K562 (cell line): ENCODE data around the gene NEDD9. TPM values are rescaled to one million over a fixed set of nuclear protein-coding genes. Genes with fewer than 3 reads are reported as not detected.

Source experiments
- ATAC-seq: fragments of 200-7000 bp; cut with Tn5 transposase; 3 replicates; pipeline ENCODE4 v1.9.1; 2020; ENCODE audit warnings: moderate library complexity
- BruUV-seq: library from RNA; stranded (reverse); fragments of 400-500 nt; replicated peaks from 2 replicates; lab custom pipeline; 2021; lab: Mats Ljungman, UMichigan
- CTCF ChIA-PET: fragments of 300-600 bp; formaldehyde crosslinking; extraction: SDS; loops from one replicate; lab custom pipeline; 2021; ENCODE audit warnings: low intra/inter-chr PET ratio; lab: Yijun Ruan, JAX
- POLR2A ChIA-PET: fragments of 300-600, 350-650 bp; sonication (Branson Sonifier 250); formaldehyde crosslinking; extraction: SDS; loops from one replicate; lab custom pipeline; 2021; ENCODE audit warnings: antibody characterized with exemption, inconsistent platforms; lab: Yijun Ruan, JAX
- DNase-seq, 4 experiments: peaks; one replicate each; pipeline versions ENCODE4 v3.0.0 to v3.0.0-alpha.2; 2011 to 2018; ENCODE audit warnings: low spot score in 3 of 4, mixed read lengths in 3 of 4; ENCODE audit errors: extremely low read depth in 1 of 4
- FAIRE-seq: peaks from 2 replicates; lab custom pipeline; 2011; peaks lifted over from hg19 to GRCh38; lab: Jason Lieb, UNC
- H2AFZ ChIP-seq: 2 replicates; pipeline ENCODE4 v1.6.0; 2011; ENCODE audit warnings: low read depth, low read length, control low read depth, inconsistent platforms
- H3K27ac ChIP-seq: fragments of 200-600 bp; 3 replicates; pipeline ENCODE4 v1.8.0; 2011; ENCODE audit warnings: low read depth, mild to moderate bottlenecking, control low read depth, inconsistent platforms, low read length, moderate library complexity, mixed read lengths; ENCODE audit errors: extremely low read depth
- H3K27me3 ChIP-seq, 2 experiments: fragments of 300-600 bp in 1 of 2; 2 replicates in 1 of 2; 3 replicates in 1 of 2; pipeline versions ENCODE4 v1.6.0 to v1.8.0; 2011; ENCODE audit warnings: inconsistent platforms in 2 of 2, low read length in 2 of 2, mild to moderate bottlenecking in 1 of 2, mixed read lengths in 1 of 2, moderate library complexity in 1 of 2; ENCODE audit not compliant: control insufficient read depth in 2 of 2, insufficient read depth in 2 of 2
- H3K36me3 ChIP-seq: fragments of 300-600 bp; 3 replicates; pipeline ENCODE4 v1.8.0; 2011; ENCODE audit warnings: mild to moderate bottlenecking, low read length, inconsistent platforms; ENCODE audit not compliant: control insufficient read depth, insufficient read depth
- H3K4me1 ChIP-seq, 2 experiments: fragments of 200-600 bp in 1 of 2; replicated peaks in 1 of 2; 2 replicates in 1 of 2; 3 replicates in 1 of 2; pipeline versions ENCODE4 v1.5.1 to v1.8.0; 2011; ENCODE audit warnings: inconsistent platforms in 2 of 2, low read length in 2 of 2, mild to moderate bottlenecking in 1 of 2, mixed read lengths in 1 of 2, moderate library complexity in 1 of 2; ENCODE audit not compliant: control insufficient read depth in 2 of 2, insufficient read depth in 2 of 2
- H3K4me2 ChIP-seq: 2 replicates; pipeline ENCODE4 v1.6.1; 2011; ENCODE audit warnings: low read length, control low read depth, inconsistent platforms, mixed read lengths; ENCODE audit not compliant: insufficient read depth
- H3K4me3 ChIP-seq: fragments of 200-600 bp; sonication (generic), shearing (Covaris generic); 2 replicates; pipeline ENCODE4 v1.5.1; 2016; ENCODE audit warnings: control low read depth, inconsistent platforms
- H3K79me2 ChIP-seq: fragments of 200-600 bp; 3 replicates; pipeline ENCODE4 v1.8.0; 2011; ENCODE audit warnings: low read length, inconsistent platforms; ENCODE audit not compliant: control insufficient read depth, insufficient read depth
- H3K9ac ChIP-seq, 2 experiments: 2 replicates each; pipeline versions ENCODE4 v1.6.0 to v1.6.1; 2011; ENCODE audit warnings: low read depth in 2 of 2, low read length in 2 of 2, control low read depth in 1 of 2, inconsistent platforms in 1 of 2, mild to moderate bottlenecking in 1 of 2, mixed read lengths in 1 of 2; ENCODE audit not compliant: insufficient read depth in 1 of 2
- H3K9me1 ChIP-seq: one replicate; pipeline ENCODE4 v1.6.0; 2011; ENCODE audit warnings: inconsistent platforms, mild to moderate bottlenecking, low read length, moderate library complexity; ENCODE audit not compliant: control insufficient read depth, insufficient read depth
- H3K9me3 ChIP-seq: replicated peaks from 2 replicates; pipeline ENCODE4 v1.5.1; 2011; ENCODE audit warnings: low read depth, low read length, inconsistent platforms; ENCODE audit not compliant: control insufficient read depth, insufficient read depth
- H4K20me1 ChIP-seq: replicated peaks from 2 replicates; pipeline ENCODE4 v1.6.1; 2011; ENCODE audit warnings: low read length, inconsistent platforms, mixed read lengths; ENCODE audit not compliant: control insufficient read depth, insufficient read depth
- ADNP ChIP-seq: fragments of 200-800 bp; sonication (Bioruptor generic); IDR thresholded peaks from 2 replicates; pipeline ENCODE4 v1.6.1; 2016; ENCODE audit warnings: missing genetic modification characterization, missing compliant biosample characterization
- KHSRP ChIP-seq: fragments of 450-650 bp; IDR thresholded peaks from 2 replicates; pipeline ENCODE4 v1.6.1; 2017
- MCM3 ChIP-seq: fragments of 450-650 bp; IDR thresholded peaks from 2 replicates; pipeline ENCODE4 v1.6.1; 2016
- ZNF655 ChIP-seq: fragments of 250-450 bp; sonication (Bioruptor Pico); IDR thresholded peaks from 2 replicates; pipeline ENCODE4 v1.5.0; 2021
- ZSCAN32 ChIP-seq: fragments of 450-650 bp; formaldehyde crosslinking; IDR thresholded peaks from 2 replicates; pipeline ENCODE4 v1.4.0; 2020; ENCODE audit warnings: mild to moderate bottlenecking, moderate library complexity
- WGBS: fragments of 100-300 bp; shearing (Covaris generic); methylation state at CpG from one replicate; pipeline ENCODE4 v1.1.6; 2016; ENCODE audit warnings: low coverage, mixed read lengths; ENCODE audit not compliant: insufficient coverage; ENCODE audit errors: missing lambda C conversion rate; 5-methylcytosine and 5-hydroxymethylcytosine counted together
- in situ Hi-C: fragments of 300-500 bp; cut with MboI; formaldehyde crosslinking; loops from 4 replicates; pipeline ENCODE4 v1.15.0; 2018; ENCODE audit warnings: inconsistent platforms, mixed read lengths
- intact Hi-C: fragments of 100-400 bp; cut with micrococcal nuclease; formaldehyde crosslinking; loops from 2 replicates; pipeline ENCODE4 v1.14.2; 2022
- polyA plus RNA-seq, 8 experiments: library from polyadenylated mRNA; depleted of rRNA in 4 of 8; stranded (reverse) in 5 of 8; unstranded in 3 of 8; fragments of >200 nt; fragmentation: Nextera tagmentation in 2 of 8; fragmentation: Illumina TruSeq in 1 of 8; extraction: Ambion mirVana in 2 of 8; extraction: Trizol in 1 of 8; gene quantifications; 2 replicates each; pipeline versions ENCODE4 v1.2.1 to v1.2.3, GENCODE V29; 2011 to 2014; ENCODE audit warnings: inconsistent platforms in 1 of 8, missing spikeins in 1 of 8
- total RNA-seq, 7 experiments: library from RNA; depleted of rRNA in 6 of 7; stranded (reverse); fragments of >200 nt in 6 of 7; fragmentation: Illumina TruSeq in 2 of 7; extraction: Trizol in 2 of 7; gene quantifications; 2 replicates each; pipeline versions ENCODE4 v1.2.1 to v1.2.3, GENCODE V29; 2011 to 2021; ENCODE audit warnings: low replicate concordance in 1 of 7
- TF ChIP-seq, protein P1 (sequence below), 2 experiments: fragments of 450-650 bp; IDR thresholded peaks; 2 replicates each; pipeline ENCODE4 v1.6.1; 2016; ENCODE audit warnings: mild to moderate bottlenecking in 2 of 2, borderline replicate concordance in 1 of 2, low read depth in 1 of 2, moderate library complexity in 1 of 2

Gene NEDD9
- total and polyA plus RNA-seq, 9 of the 15 experiments (the other 6 are each of a cell fraction or from before 2014, with no cell fraction given), result 0.04 to 0.18 (median 0.15) TPM; not detected in 6

DNA sequence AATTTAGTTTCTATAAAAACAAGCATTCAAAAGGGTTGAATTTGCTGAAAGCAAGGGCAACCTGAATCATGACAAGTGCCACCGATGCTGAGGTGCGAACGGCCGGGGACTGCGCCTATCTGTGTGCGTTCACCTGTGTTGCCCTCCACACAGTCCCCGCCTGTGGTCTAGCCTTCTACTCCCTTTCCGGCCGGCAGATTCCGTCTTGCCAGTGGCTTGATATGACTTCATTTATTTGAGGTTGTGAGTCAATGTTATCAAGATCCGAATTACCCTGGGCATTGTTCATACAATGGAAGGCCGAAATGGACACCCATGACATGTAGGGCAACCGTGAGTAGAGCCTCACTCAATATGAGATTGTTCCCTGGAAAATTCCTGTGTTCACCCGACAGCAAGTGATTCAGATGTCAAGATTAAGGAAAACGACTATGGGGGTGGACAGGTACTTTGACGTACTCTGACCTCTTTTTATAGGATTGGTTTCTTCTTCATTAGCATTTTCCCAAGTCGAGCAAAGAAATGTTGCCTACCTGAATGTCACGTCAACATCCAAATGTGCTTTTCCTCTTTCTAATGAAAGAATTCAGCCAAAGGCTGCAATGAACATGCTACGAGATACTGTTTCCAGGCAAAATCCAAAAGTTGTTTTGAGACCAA is 41.1 kb upstream of the NEDD9 start:
- in situ Hi-C loops, result no loop called here
- intact Hi-C loops, result no loop called here
- no peaks in the 10 kb centered on the region for H3K9me3 ChIP-seq
- no peak overlapping the region for H3K9ac ChIP-seq
- H3K79me2 ChIP-seq, result no peaks in the 10 kb centered on the region
- FAIRE-seq (no peak), DNase-seq (no peak), ATAC-seq (no peak)
- no peaks in the 10 kb centered on the region for H3K9me1 ChIP-seq
- H3K4me2 ChIP-seq, result no peak overlapping the region
- H3K27me3 ChIP-seq, result peaks cover 19 to 44% of the 10 kb centered on the region in 2 experiments
- 2% methylated on average over 19 of the region's 19 CpGs for WGBS
- no peaks in the 10 kb centered on the region for H3K36me3 ChIP-seq
- ChIA-PET CTCF (no interaction called here), POLR2A (no interaction called here)
- no peaks in the 10 kb centered on the region for H4K20me1 ChIP-seq
- TF ChIP-seq KHSRP, result no peak
- no peak for TF ChIP-seq ADNP (tag)
- TF ChIP-seq MCM3, result no peak
- TF ChIP-seq ZSCAN32 (CRISPR knock-in tag), result no peak
- no peak for TF ChIP-seq ZNF655 (CRISPR knock-in tag)
- TF ChIP-seq, protein P1, sequence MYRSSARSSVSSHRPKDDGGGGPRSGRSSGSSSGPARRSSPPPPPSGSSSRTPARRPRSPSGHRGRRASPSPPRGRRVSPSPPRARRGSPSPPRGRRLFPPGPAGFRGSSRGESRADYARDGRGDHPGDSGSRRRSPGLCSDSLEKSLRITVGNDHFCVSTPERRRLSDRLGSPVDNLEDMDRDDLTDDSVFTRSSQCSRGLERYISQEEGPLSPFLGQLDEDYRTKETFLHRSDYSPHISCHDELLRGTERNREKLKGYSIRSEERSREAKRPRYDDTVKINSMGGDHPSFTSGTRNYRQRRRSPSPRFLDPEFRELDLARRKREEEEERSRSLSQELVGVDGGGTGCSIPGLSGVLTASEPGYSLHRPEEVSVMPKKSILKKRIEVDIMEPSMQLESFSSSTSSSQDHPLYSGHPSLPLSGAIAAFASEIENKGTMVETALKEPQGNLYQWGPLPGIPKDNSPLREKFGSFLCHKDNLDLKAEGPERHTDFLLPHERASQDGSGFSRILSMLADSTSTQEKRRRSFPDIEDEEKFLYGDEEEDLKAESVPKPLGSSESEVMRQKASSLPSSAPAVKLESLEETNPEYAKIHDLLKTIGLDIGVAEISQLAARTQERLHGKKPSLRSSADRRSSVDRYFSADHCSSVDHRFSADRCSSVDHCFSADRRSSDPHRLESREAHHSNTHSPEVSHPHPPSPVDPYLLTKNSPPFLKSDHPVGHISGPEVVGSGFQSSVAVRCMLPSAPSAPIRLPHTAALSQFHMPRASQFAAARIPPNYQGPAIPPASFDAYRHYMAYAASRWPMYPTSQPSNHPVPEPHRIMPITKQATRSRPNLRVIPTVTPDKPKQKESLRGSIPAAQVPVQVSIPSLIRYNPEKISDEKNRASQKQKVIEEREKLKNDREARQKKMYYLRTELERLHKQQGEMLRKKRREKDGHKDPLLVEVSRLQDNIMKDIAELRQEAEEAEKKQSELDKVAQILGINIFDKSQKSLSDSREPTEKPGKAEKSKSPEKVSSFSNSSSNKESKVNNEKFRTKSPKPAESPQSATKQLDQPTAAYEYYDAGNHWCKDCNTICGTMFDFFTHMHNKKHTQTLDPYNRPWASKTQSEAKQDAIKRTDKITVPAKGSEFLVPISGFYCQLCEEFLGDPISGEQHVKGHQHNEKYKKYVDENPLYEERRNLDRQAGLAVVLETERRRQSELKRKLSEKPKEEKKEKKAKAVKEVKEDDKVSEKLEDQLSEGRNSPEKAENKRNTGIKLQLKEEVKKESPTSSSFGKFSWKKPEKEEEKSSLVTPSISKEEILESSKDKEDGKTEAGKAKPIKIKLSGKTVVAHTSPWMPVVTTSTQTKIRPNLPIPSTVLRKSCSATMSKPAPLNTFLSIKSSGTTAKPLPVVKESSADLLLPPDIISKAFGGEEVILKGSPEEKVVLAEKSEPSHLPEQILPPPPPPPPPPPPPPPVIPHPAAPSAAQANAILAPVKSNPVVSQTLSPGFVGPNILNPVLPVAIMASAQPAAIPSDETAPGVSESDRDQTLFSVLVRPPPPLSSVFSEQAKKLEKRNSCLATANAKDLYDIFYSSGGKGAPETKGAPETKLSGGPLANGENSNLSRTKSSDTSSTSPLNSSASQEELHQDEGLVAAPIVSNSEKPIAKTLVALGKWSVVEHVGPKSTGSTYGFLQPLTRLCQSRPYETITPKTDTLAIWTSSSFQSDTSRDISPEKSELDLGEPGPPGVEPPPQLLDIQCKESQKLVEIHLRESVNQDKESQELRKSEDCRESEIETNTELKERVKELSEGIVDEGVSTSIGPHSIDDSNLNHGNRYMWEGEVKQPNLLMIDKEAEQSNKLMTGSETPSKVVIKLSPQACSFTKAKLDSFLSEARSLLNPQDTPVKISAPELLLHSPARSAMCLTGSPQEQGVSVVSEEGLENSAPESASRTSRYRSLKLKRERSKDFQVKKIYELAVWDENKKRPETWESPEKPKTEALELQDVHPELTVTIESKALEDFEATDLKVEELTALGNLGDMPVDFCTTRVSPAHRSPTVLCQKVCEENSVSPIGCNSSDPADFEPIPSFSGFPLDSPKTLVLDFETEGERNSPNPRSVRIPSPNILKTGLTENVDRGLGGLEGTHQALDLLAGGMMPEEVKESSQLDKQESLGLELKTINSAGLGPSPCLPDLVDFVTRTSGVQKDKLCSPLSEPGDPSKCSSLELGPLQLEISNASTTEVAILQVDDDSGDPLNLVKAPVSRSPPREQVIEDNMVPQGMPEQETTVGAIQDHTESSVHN (IDR thresholded peaks at IDR 0.05; ENCODE audit: borderline replicate concordance in 1 of 2, low read depth in 1 of 2), result no peak
- no peak overlapping the region for H3K27ac ChIP-seq
- BruUV-seq, result no TSS peak
- no peak overlapping the region for H2AFZ ChIP-seq
- H3K4me3 ChIP-seq, result no peak overlapping the region
- H3K4me1 ChIP-seq, result no peaks in the 10 kb centered on the region
